ENCODE measurements around the gene HERC5.

DNA sequence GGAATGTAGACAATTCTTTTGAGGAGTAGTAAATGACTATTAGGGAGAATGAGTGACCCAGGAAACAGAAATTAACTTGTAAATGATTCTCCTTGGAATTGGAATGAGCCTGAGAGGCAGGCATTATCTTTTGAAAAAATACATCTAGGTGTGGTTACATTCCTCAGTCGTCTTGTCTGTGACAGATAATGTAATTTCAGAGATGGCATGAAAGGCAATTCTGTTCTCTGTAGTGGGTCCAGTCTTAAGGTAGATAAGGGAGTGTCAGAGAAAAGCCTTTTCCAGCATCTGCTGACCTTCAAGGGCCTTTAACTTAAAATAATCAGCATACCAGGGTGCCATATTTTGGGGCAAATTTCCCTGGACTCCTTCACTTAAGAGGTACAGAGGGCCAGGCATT, 43.1 kb upstream of the HERC5 start:
- TF ChIP-seq, protein P1, sequence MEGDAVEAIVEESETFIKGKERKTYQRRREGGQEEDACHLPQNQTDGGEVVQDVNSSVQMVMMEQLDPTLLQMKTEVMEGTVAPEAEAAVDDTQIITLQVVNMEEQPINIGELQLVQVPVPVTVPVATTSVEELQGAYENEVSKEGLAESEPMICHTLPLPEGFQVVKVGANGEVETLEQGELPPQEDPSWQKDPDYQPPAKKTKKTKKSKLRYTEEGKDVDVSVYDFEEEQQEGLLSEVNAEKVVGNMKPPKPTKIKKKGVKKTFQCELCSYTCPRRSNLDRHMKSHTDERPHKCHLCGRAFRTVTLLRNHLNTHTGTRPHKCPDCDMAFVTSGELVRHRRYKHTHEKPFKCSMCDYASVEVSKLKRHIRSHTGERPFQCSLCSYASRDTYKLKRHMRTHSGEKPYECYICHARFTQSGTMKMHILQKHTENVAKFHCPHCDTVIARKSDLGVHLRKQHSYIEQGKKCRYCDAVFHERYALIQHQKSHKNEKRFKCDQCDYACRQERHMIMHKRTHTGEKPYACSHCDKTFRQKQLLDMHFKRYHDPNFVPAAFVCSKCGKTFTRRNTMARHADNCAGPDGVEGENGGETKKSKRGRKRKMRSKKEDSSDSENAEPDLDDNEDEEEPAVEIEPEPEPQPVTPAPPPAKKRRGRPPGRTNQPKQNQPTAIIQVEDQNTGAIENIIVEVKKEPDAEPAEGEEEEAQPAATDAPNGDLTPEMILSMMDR (IDR thresholded peaks at IDR 0.05), result no peak
- TF ChIP-seq ZFX (IDR thresholded peaks at IDR 0.05; ENCODE audit: borderline replicate concordance), result no peak

All from 22Rv1 (cell line).